Panc1 (cell line): ENCODE data around the gene TBC1D22A. TPM values are rescaled to one million over a fixed set of nuclear protein-coding genes. Genes with fewer than 3 reads are reported as not detected.

Source experiments
- ATAC-seq: fragments of 200-7000 bp; cut with Tn5 transposase; 2 replicates; pipeline ENCODE4 v1.9.1; 2020; ENCODE audit warnings: mild to moderate bottlenecking, moderate library complexity
- BruUV-seq: library from RNA; stranded (reverse); fragments of 400-500 nt; replicated peaks from 2 replicates; lab custom pipeline; 2021; lab: Mats Ljungman, UMichigan
- CTCF ChIA-PET: fragments of 300-600 bp; sonication (Branson Sonifier 250); formaldehyde crosslinking; loops from one replicate; lab custom pipeline; 2022; ENCODE audit warnings: antibody characterized with exemption; lab: Charles Lee
- POLR2A ChIA-PET: fragments of 300-600 bp; sonication (Branson Sonifier 250); formaldehyde crosslinking; loops from one replicate; lab custom pipeline; 2022; ENCODE audit warnings: antibody characterized with exemption; lab: Charles Lee
- DNase-seq: peaks from one replicate; pipeline ENCODE4 v3.0.0-alpha.2; 2010; ENCODE audit warnings: low read depth, low spot score
- H3K27ac ChIP-seq: 2 replicates; pipeline ENCODE4 v1.5.1; 2011; ENCODE audit warnings: mild to moderate bottlenecking, low read length, inconsistent platforms
- H3K27me3 ChIP-seq: fragments of 200-500 bp; sonication (Bioruptor generic); 2 replicates; pipeline ENCODE4 v1.6.0; 2014; ENCODE audit warnings: low read length, inconsistent platforms; ENCODE audit not compliant: control insufficient read depth, insufficient read depth
- H3K36me3 ChIP-seq: fragments of 200-500 bp; sonication (Bioruptor generic); 2 replicates; pipeline ENCODE4 v1.5.1; 2014; ENCODE audit warnings: inconsistent platforms, mild to moderate bottlenecking, low read length, moderate library complexity; ENCODE audit not compliant: control insufficient read depth, insufficient read depth
- H3K4me1 ChIP-seq: 2 replicates; pipeline ENCODE4 v1.5.1; 2011; ENCODE audit warnings: inconsistent platforms, mild to moderate bottlenecking, low read length, moderate library complexity; ENCODE audit not compliant: control insufficient read depth, insufficient read depth
- H3K4me3 ChIP-seq, 2 experiments: 2 replicates each; pipeline ENCODE4 v1.5.1; 2011 to 2012; ENCODE audit warnings: low read depth in 2 of 2, low read length in 2 of 2, mild to moderate bottlenecking in 2 of 2, inconsistent platforms in 1 of 2, moderate library complexity in 1 of 2
- H3K9me3 ChIP-seq: fragments of 200-500 bp; sonication (Bioruptor generic); 2 replicates; pipeline ENCODE4 v1.5.1; 2014; ENCODE audit warnings: low read depth, mild to moderate bottlenecking, inconsistent platforms, low read length, moderate library complexity; ENCODE audit not compliant: control insufficient read depth, insufficient read depth
- POLR2AphosphoS5 ChIP-seq: IDR thresholded peaks from 2 replicates; pipeline ENCODE4 v1.6.1; 2012; ENCODE audit warnings: mild to moderate bottlenecking, low read depth, low read length, moderate library complexity
- REST ChIP-seq, 2 experiments: IDR thresholded peaks; 2 replicates each; pipeline ENCODE4 v1.6.1; 2011 to 2012; ENCODE audit warnings: low read depth in 2 of 2, control low read depth in 1 of 2, low read length in 1 of 2, mild to moderate bottlenecking in 1 of 2, moderate library complexity in 1 of 2; ENCODE audit not compliant: insufficient read depth in 1 of 2
- SIN3A ChIP-seq: IDR thresholded peaks from 2 replicates; pipeline ENCODE4 v1.6.1; 2012; ENCODE audit warnings: low read depth, mild to moderate bottlenecking, low read length, moderate library complexity, borderline replicate concordance; ENCODE audit not compliant: insufficient read depth
- TCF7L2 ChIP-seq: IDR thresholded peaks from 2 replicates; pipeline ENCODE4 v1.6.1; 2011; ENCODE audit warnings: mild to moderate bottlenecking, low read depth, low read length, inconsistent platforms
- in situ Hi-C: cut with HindIII; loops from 2 replicates; pipeline ENCODE4 v1.10.0; 2016; ENCODE audit warnings: low sequenced_read_pairs, low pct_unique_long_range_greater_than_20kb
- intact Hi-C: fragments of 100-400 bp; cut with micrococcal nuclease; formaldehyde crosslinking; loops from one replicate; pipeline ENCODE4 v1.10.0; 2022; ENCODE audit not compliant: unreplicated experiment
- total RNA-seq: library from RNA; stranded (reverse); gene quantifications from one replicate; pipeline ENCODE4 v1.2.1, GENCODE V29; 2021; ENCODE audit not compliant: unreplicated experiment
- TF ChIP-seq, protein P1 (sequence below): fragments of 450-650 bp; IDR thresholded peaks from 2 replicates; pipeline ENCODE4 v1.5.1; 2017; ENCODE audit warnings: mild to moderate bottlenecking

Gene TBC1D22A
- total RNA-seq, 1 experiment from 2014 or later: 28.7 TPM

- TF ChIP-seq REST (IDR thresholded peaks at IDR 0.05; ENCODE audit: insufficient read depth in 1 of 2, low read depth in 2 of 2, low read length in 1 of 2) (no peak), TCF7L2 (no peak), POLR2AphosphoS5 (no peak), SIN3A (no peak)
- TF ChIP-seq, protein P1, sequence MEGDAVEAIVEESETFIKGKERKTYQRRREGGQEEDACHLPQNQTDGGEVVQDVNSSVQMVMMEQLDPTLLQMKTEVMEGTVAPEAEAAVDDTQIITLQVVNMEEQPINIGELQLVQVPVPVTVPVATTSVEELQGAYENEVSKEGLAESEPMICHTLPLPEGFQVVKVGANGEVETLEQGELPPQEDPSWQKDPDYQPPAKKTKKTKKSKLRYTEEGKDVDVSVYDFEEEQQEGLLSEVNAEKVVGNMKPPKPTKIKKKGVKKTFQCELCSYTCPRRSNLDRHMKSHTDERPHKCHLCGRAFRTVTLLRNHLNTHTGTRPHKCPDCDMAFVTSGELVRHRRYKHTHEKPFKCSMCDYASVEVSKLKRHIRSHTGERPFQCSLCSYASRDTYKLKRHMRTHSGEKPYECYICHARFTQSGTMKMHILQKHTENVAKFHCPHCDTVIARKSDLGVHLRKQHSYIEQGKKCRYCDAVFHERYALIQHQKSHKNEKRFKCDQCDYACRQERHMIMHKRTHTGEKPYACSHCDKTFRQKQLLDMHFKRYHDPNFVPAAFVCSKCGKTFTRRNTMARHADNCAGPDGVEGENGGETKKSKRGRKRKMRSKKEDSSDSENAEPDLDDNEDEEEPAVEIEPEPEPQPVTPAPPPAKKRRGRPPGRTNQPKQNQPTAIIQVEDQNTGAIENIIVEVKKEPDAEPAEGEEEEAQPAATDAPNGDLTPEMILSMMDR: no peak
- in situ Hi-C loops: no loop called here
Observed at GRCh38 chr22:46740910-46741780, 21.3 kb upstream of the TBC1D22A start.

GRCh38 chr22:46741974-46742519, 20.4 kb upstream of the TBC1D22A start:
- ChIA-PET POLR2A (no interaction called here), CTCF (no interaction called here)
- peaks cover 32% of the 10 kb centered on the region for H3K4me1 ChIP-seq
- H3K4me3 ChIP-seq: no peak overlapping the region
- H3K36me3 ChIP-seq: no peaks in the 10 kb centered on the region; the same call in 1 of the 2 replicates
- DNase-seq (no peak), ATAC-seq (no peak)
- BruUV-seq: no TSS peak
- no peaks in the 10 kb centered on the region for H3K27me3 ChIP-seq
- H3K9me3 ChIP-seq: no peaks in the 10 kb centered on the region
- intact Hi-C loops (no loop called here), in situ Hi-C loops (no loop called here)
- TF ChIP-seq, protein P1: no peak
- TF ChIP-seq TCF7L2 (no peak), REST (IDR thresholded peaks at IDR 0.05; ENCODE audit: insufficient read depth in 1 of 2, low read depth in 2 of 2, low read length in 1 of 2) (no peak), SIN3A (no peak), POLR2AphosphoS5 (no peak)
- peak overlapping the region; percentile 71 for H3K27ac ChIP-seq

More at GRCh38 chr22:46740910-46741780, 21.3 kb upstream of the TBC1D22A start:
- ATAC-seq (no peak), DNase-seq (no peak)
- Histone ChIP-seq H3K4me3 (no peak overlapping the region), H3K4me1 (peaks cover 40% of the 10 kb centered on the region), H3K27ac (peak overlapping the region; percentile 71; the same call in 1 of the 2 replicates), H3K9me3 (no peaks in the 10 kb centered on the region), H3K36me3 (no peaks in the 10 kb centered on the region; the same call in 1 of the 2 replicates), H3K27me3 (no peaks in the 10 kb centered on the region)
- ChIA-PET POLR2A (interaction anchor here (0.6 kb wide), 1 partner anchor 161 kb away, joined by 12 read pairs; no protein-coding TSS in a partner anchor), CTCF (no interaction called here)
- no TSS peak for BruUV-seq
- intact Hi-C loops: no loop called here
